Measurements from ENCODE around the gene RIPK1. TPM values are rescaled to one million over a fixed set of nuclear protein-coding genes. Genes with fewer than 3 reads are reported as not detected.

Gene RIPK1
- total RNA-seq, 1 donor from 2014 or later = 12.2 TPM

DNA sequence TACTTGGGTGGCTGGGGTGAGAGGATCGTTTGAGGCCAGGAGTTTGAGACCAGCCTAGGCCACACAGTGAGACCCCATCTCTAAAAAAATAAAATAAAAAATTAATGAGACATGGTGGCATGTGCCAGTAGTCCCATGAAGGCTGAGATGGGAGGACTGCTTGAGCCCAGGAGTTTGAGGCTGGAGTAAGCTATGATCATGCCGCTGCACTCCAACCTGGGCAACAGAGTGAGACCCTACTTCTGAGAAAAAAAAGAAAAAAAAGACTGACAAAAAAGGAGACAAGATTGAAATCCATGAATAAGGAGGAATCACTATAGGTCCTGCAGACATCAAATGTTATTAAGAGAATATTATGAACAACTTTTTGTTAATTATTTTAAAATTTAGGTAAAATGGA is 26.5 kb downstream of the RIPK1 start:
- Mint-ChIP-seq H3K9me3 (no peaks in the 10 kb centered on the region), H3K36me3 (ENCODE audit: low read depth) (peaks cover 23% of the 10 kb centered on the region), H3K4me1 (no peaks in the 10 kb centered on the region), H3K27ac (ENCODE audit: unreplicated experiment) (no peak overlapping the region), H3K4me3 (no peak overlapping the region), H3K27me3 (ENCODE audit: low read depth) (no peaks in the 10 kb centered on the region)
- DNase-seq (ENCODE audit: low read depth, low spot score) = no peak
- TF ChIP-seq, protein P1, sequence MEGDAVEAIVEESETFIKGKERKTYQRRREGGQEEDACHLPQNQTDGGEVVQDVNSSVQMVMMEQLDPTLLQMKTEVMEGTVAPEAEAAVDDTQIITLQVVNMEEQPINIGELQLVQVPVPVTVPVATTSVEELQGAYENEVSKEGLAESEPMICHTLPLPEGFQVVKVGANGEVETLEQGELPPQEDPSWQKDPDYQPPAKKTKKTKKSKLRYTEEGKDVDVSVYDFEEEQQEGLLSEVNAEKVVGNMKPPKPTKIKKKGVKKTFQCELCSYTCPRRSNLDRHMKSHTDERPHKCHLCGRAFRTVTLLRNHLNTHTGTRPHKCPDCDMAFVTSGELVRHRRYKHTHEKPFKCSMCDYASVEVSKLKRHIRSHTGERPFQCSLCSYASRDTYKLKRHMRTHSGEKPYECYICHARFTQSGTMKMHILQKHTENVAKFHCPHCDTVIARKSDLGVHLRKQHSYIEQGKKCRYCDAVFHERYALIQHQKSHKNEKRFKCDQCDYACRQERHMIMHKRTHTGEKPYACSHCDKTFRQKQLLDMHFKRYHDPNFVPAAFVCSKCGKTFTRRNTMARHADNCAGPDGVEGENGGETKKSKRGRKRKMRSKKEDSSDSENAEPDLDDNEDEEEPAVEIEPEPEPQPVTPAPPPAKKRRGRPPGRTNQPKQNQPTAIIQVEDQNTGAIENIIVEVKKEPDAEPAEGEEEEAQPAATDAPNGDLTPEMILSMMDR (conservative IDR thresholded peaks at IDR 0.05) = no peak

DNA sequence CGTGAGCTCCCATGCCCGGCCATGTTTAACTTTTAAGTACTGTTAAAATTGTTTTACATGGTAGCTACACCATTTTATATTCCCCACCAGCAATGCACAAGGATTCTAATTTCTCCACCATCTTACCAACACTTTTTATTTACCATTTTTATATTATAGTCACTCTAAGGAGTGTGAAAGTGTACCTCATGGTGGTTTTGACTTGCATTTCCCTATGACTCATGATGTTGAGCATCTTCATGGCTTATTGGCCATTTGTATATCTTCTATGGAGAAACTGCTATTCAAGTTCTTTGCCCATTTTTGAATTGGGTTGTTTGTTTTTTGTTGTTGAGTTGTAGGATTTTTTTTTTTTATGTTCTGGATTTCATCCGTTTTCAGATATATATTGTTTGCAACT is 34.6 kb downstream of the RIPK1 start:
- Mint-ChIP-seq H3K4me3 (no peak overlapping the region), H3K36me3 (ENCODE audit: low read depth) (peaks cover 10% of the 10 kb centered on the region), H3K27ac (ENCODE audit: unreplicated experiment) (no peak overlapping the region), H3K4me1 (no peaks in the 10 kb centered on the region), H3K27me3 (ENCODE audit: low read depth) (no peaks in the 10 kb centered on the region), H3K9me3 (no peaks in the 10 kb centered on the region)
- no peak for DNase-seq (ENCODE audit: low read depth, low spot score)
- TF ChIP-seq, protein P1 (conservative IDR thresholded peaks at IDR 0.05) = no peak

DNA sequence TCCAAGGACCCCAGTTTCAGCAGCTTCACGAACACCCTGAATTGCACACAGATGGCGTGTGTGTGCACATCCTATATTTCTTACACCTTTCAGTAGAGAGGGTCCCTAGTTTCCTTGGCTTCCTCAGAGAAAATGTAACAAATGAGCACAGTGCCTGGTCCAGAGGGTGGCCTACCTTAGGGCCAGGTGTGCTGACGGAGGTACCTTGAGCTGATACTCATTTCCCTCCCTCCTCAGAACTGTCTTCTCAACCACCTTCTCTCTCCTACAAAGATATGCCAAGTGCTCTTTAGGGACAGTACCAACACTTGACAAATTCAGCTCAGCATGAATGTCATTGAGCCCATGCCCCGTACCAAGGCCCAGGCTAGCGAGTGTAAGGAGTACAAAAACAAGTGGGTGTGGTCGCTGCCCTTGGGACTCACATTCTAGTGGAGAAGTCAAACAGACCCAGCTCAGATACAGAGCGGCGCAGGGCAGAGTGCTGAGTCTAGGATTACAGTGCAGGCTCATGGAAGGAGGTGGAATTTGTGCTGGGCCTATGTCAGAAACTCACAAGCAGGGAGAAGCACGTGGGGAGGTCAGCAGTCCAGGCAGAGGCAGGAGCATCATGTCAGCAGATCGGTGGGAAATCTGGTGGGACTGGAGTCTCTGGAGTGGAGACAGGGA is 40.6 kb downstream of the RIPK1 start:
- Mint-ChIP-seq H3K9me3 (no peaks in the 10 kb centered on the region), H3K36me3 (ENCODE audit: low read depth) (peaks cover 9% of the 10 kb centered on the region), H3K27me3 (ENCODE audit: low read depth) (no peaks in the 10 kb centered on the region), H3K27ac (ENCODE audit: unreplicated experiment) (peak overlapping the region; percentile 5), H3K4me3 (no peak overlapping the region), H3K4me1 (no peaks in the 10 kb centered on the region)
- TF ChIP-seq, protein P1 (conservative IDR thresholded peaks at IDR 0.05) = no peak
- DNase-seq (ENCODE audit: low read depth, low spot score) = no peak

DNA sequence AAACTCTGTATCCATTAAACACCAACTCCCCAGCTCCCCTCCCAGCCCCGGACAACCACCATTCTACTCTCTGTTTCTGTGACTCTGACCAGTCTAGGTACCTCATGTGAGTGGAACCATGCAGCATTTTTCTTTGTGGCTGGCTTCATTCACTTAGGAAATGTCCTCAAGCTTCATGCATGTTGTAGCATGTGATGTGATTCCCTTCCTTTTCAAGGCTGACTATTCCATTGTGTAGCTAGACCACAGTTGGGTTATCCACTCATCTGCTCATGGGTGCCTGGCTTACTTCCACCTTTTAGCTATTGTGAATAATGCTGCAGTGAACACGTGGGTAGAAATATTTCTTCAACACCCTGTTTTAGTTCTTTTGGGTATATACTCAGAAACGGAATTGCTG is 41.5 kb downstream of the RIPK1 start:
- no peak for DNase-seq (ENCODE audit: low read depth, low spot score)
- TF ChIP-seq, protein P1 (conservative IDR thresholded peaks at IDR 0.05) = no peak
- no peak overlapping the region for H3K4me3 Mint-ChIP-seq
- no peaks in the 10 kb centered on the region for H3K27me3 Mint-ChIP-seq (ENCODE audit: low read depth)
- no peak overlapping the region for H3K27ac Mint-ChIP-seq (ENCODE audit: unreplicated experiment)
- no peaks in the 10 kb centered on the region for H3K4me1 Mint-ChIP-seq
- H3K36me3 Mint-ChIP-seq (ENCODE audit: low read depth) = peaks cover 9% of the 10 kb centered on the region
- no peaks in the 10 kb centered on the region for H3K9me3 Mint-ChIP-seq

DNA sequence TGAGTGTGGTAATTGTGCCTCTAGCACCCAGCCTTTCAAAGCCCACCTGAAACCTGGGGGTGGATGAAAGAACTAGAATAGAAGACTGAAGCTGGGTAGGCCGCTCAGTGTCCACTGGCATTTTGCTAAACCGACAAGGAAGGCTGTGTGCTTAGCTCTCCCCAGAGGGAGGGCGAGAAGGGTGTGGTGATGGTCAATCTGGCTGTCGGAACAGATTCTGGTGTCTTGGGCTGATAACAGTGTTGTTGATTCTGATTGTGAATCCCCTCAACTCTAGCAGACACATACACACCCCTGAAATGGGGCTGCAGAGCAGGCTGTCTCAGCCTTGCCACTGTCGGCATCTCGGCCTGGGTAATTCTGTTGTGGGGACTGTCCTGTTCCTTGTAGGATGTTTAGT is 46.1 kb downstream of the RIPK1 start:
- Mint-ChIP-seq H3K9me3 (no peaks in the 10 kb centered on the region), H3K4me3 (no peak overlapping the region), H3K27ac (ENCODE audit: unreplicated experiment) (no peak overlapping the region), H3K36me3 (ENCODE audit: low read depth) (peaks cover 5% of the 10 kb centered on the region), H3K4me1 (peaks cover 15% of the 10 kb centered on the region), H3K27me3 (ENCODE audit: low read depth) (no peaks in the 10 kb centered on the region)
- DNase-seq (ENCODE audit: low read depth, low spot score) = no peak
- TF ChIP-seq, protein P1 (conservative IDR thresholded peaks at IDR 0.05) = no peak
